ENCODE measurements around the gene TCF4. TPM values are rescaled to one million over a fixed set of nuclear protein-coding genes. Genes with fewer than 3 reads are reported as not detected.

Gene TCF4
- total and polyA plus RNA-seq, 4 donors = 14.3 to 356 (median 73.0) TPM

- no peak overlapping the region for H3K27ac ChIP-seq (ENCODE audit: low read depth in 1 of 2, low read length in 1 of 2)
- H3K9me3 ChIP-seq (ENCODE audit: control insufficient read depth in 4 of 4, insufficient read depth in 3 of 4, low read length in 3 of 4) = no peaks in the 10 kb centered on the region
- WGBS, 2 donors = 92 to 95% methylated on average over 3 of the region's 3 CpGs
- H3K36me3 ChIP-seq (ENCODE audit: control insufficient read depth in 4 of 4, insufficient read depth in 4 of 4, low read length in 4 of 4) = peaks cover 0 to 2% (median 0%) of the 10 kb centered on the region in 4 donors
- no peaks in the 10 kb centered on the region for H3K27me3 ChIP-seq (ENCODE audit: control insufficient read depth in 3 of 3, insufficient read depth in 3 of 3, low read length in 2 of 3)
- TF ChIP-seq, protein P1, sequence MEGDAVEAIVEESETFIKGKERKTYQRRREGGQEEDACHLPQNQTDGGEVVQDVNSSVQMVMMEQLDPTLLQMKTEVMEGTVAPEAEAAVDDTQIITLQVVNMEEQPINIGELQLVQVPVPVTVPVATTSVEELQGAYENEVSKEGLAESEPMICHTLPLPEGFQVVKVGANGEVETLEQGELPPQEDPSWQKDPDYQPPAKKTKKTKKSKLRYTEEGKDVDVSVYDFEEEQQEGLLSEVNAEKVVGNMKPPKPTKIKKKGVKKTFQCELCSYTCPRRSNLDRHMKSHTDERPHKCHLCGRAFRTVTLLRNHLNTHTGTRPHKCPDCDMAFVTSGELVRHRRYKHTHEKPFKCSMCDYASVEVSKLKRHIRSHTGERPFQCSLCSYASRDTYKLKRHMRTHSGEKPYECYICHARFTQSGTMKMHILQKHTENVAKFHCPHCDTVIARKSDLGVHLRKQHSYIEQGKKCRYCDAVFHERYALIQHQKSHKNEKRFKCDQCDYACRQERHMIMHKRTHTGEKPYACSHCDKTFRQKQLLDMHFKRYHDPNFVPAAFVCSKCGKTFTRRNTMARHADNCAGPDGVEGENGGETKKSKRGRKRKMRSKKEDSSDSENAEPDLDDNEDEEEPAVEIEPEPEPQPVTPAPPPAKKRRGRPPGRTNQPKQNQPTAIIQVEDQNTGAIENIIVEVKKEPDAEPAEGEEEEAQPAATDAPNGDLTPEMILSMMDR (IDR thresholded peaks at IDR 0.05; ENCODE audit: control extremely low read depth, extremely low read depth) = no peak
- peaks cover 0 to 5% (median 0%) of the 10 kb centered on the region in 5 donors for H3K4me1 ChIP-seq (ENCODE audit: control insufficient read depth in 5 of 5, insufficient read depth in 5 of 5, low read length in 5 of 5)
- ATAC-seq (ENCODE audit: insufficient read depth, low FRiP score) (no peak), DNase-seq (no peak)
- H3K4me3 ChIP-seq = no peak overlapping the region
- H3K9ac ChIP-seq (ENCODE audit: insufficient read depth in 1 of 2, low read length in 2 of 2) = no peak overlapping the region
These were observed 226.3 kb downstream of the TCF4 start for GRCh38 chr18:55361492-55362250.

GRCh38 chr18:55360061-55360460 lies 227.9 kb downstream of the TCF4 start:
- no peak overlapping the region for H3K4me3 ChIP-seq
- H3K9me3 ChIP-seq (ENCODE audit: control insufficient read depth in 4 of 4, insufficient read depth in 3 of 4, low read length in 3 of 4) = no peaks in the 10 kb centered on the region
- peaks cover 0 to 2% (median 0%) of the 10 kb centered on the region in 4 donors for H3K36me3 ChIP-seq (ENCODE audit: control insufficient read depth in 4 of 4, insufficient read depth in 4 of 4, low read length in 4 of 4)
- TF ChIP-seq, protein P1 (IDR thresholded peaks at IDR 0.05; ENCODE audit: control extremely low read depth, extremely low read depth) = no peak
- no peak overlapping the region for H3K9ac ChIP-seq (ENCODE audit: insufficient read depth in 1 of 2, low read length in 2 of 2)
- H3K27ac ChIP-seq (ENCODE audit: low read depth in 1 of 2, low read length in 1 of 2) = no peak overlapping the region
- ATAC-seq (ENCODE audit: insufficient read depth, low FRiP score) (no peak), DNase-seq (no peak)
- WGBS, 2 donors = 88 to 97% methylated on average over 1 of the region's 1 CpG
- H3K4me1 ChIP-seq (ENCODE audit: control insufficient read depth in 5 of 5, insufficient read depth in 5 of 5, low read length in 5 of 5) = peaks cover 0 to 8% (median 4%) of the 10 kb centered on the region in 5 donors
- no peaks in the 10 kb centered on the region for H3K27me3 ChIP-seq (ENCODE audit: control insufficient read depth in 3 of 3, insufficient read depth in 3 of 3, low read length in 2 of 3)

DNA sequence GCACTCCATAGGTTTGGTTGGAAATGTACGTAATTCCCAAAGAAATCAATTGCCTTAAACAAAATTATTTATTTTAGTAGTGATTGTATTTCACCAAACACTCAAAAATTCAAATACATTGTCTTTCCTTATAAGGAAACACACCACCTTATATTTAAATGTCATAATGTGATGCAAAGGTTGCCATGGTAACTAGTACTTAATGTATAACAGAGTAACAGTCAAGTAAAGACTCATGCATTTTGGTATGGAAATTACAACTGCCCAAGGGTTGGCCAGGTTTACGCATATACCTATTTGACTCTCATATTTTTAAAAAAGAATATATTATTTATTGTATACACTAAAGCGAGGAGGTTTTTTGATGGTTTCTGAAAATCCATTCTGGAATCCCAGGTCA lies 231.2 kb downstream of the TCF4 start:
- no peak overlapping the region for H3K9ac ChIP-seq (ENCODE audit: insufficient read depth in 1 of 2, low read length in 2 of 2)
- H3K27me3 ChIP-seq (ENCODE audit: control insufficient read depth in 3 of 3, insufficient read depth in 3 of 3, low read length in 2 of 3) = no peaks in the 10 kb centered on the region
- H3K36me3 ChIP-seq (ENCODE audit: control insufficient read depth in 4 of 4, insufficient read depth in 4 of 4, low read length in 4 of 4) = peaks cover 0 to 2% (median 0%) of the 10 kb centered on the region in 4 donors
- TF ChIP-seq, protein P1 (IDR thresholded peaks at IDR 0.05; ENCODE audit: control extremely low read depth, extremely low read depth) = no peak
- no peak for DNase-seq
- WGBS, 2 donors = 91 to 97% methylated on average over 3 of the region's 3 CpGs
- H3K9me3 ChIP-seq (ENCODE audit: control insufficient read depth in 4 of 4, insufficient read depth in 3 of 4, low read length in 3 of 4) = no peaks in the 10 kb centered on the region
- no peak for ATAC-seq (ENCODE audit: insufficient read depth, low FRiP score)
- H3K27ac ChIP-seq (ENCODE audit: low read depth in 1 of 2, low read length in 1 of 2) = no peak overlapping the region
- peaks cover 0 to 18% (median 7%) of the 10 kb centered on the region in 5 donors for H3K4me1 ChIP-seq (ENCODE audit: control insufficient read depth in 5 of 5, insufficient read depth in 5 of 5, low read length in 5 of 5)
- H3K4me3 ChIP-seq = no peak overlapping the region

Data from lung (tissue), 12 donors.